Measurements from ENCODE around the gene MANEA.

GRCh38 chr6:95569560-95569959 lies 7.8 kb upstream of the MANEA start:
- no peak for TF ChIP-seq CTCF (conservative IDR thresholded peaks at IDR 0.05; ENCODE audit: low read depth, low read length)
- no peak for TF ChIP-seq EZH2 (IDR thresholded peaks at IDR 0.05; ENCODE audit: borderline replicate concordance, low read depth, low read length, poor library complexity, severe bottlenecking)
